AG04450 (cell line): Measurements from ENCODE around the gene PLEKHA6. TPM values are rescaled to one million over a fixed set of nuclear protein-coding genes. Genes with fewer than 3 reads are reported as not detected.

Experiments used
- CTCF ChIA-PET: fragments of 300-600, 350-600 bp; formaldehyde crosslinking; extraction: SDS; loops from one replicate; lab custom pipeline; 2022; ENCODE audit warnings: antibody characterized with exemption, inconsistent platforms; lab: Charles Lee
- POLR2A ChIA-PET: fragments of 350-600 bp; formaldehyde crosslinking; extraction: SDS; loops from one replicate; lab custom pipeline; 2021; ENCODE audit warnings: antibody characterized with exemption, inconsistent platforms; lab: Yijun Ruan, JAX
- DNase-seq: peaks from one replicate; pipeline ENCODE4 v3.0.0-alpha.2; 2011; ENCODE audit warnings: low read depth, low spot score
- H3K27ac ChIP-seq: one replicate; pipeline ENCODE4 v1.5.1; 2012; ENCODE audit warnings: low read depth, low read length, control low read depth
- H3K27me3 ChIP-seq: one replicate; pipeline ENCODE4 v1.6.0; 2012; ENCODE audit warnings: low read length; ENCODE audit not compliant: control insufficient read depth, insufficient read depth
- H3K4me3 ChIP-seq: 2 replicates; pipeline ENCODE4 v1.5.1; 2011; ENCODE audit warnings: mild to moderate bottlenecking, low read depth, low read length, control low read depth
- H3K9me3 ChIP-seq: 2 replicates; pipeline ENCODE4 v1.5.1; 2012; ENCODE audit warnings: low read length; ENCODE audit not compliant: control insufficient read depth, insufficient read depth
- CTCF ChIP-seq: IDR thresholded peaks from 2 replicates; pipeline ENCODE4 v1.5.1; 2011; ENCODE audit warnings: low read depth, low read length, control low read depth, inconsistent platforms
- polyA plus RNA-seq: library from polyadenylated mRNA; depleted of rRNA; stranded (reverse); fragments of >200 nt; gene quantifications from 2 replicates; pipeline ENCODE4 v1.2.3, GENCODE V29; 2011

Gene PLEKHA6
- polyA plus RNA-seq, 1 experiment, result 6.8 TPM

- POLR2A ChIA-PET, result no interaction called here
- Histone ChIP-seq H3K27me3 (peaks cover 2% of the 10 kb centered on the region), H3K4me3 (no peak overlapping the region), H3K9me3 (no peaks in the 10 kb centered on the region), H3K27ac (no peak overlapping the region)
- no peak for TF ChIP-seq CTCF
- DNase-seq, result no peak
- CTCF ChIA-PET, result interaction anchor here (1.9 kb wide), 1 partner anchor 28 kb away, joined by 9 read pairs; no protein-coding TSS in a partner anchor
Measured at GRCh38 chr1:204391629-204392028, 31.9 kb upstream of the PLEKHA6 start.

GRCh38 chr1:204390751-204391466, 31.2 kb upstream of the PLEKHA6 start:
- H3K9me3 ChIP-seq, result no peaks in the 10 kb centered on the region
- CTCF ChIA-PET, result interaction anchor here (0.8 to 4.3 kb wide), 4 partner anchors 8 to 184 kb away, joined by 3 to 40 read pairs (median 6); partner anchors contain the start of gene GOLT1A
- POLR2A ChIA-PET, result no interaction called here
- H3K27me3 ChIP-seq, result peaks cover 3% of the 10 kb centered on the region
- H3K4me3 ChIP-seq, result no peak overlapping the region
- no peak for DNase-seq
- no peak overlapping the region for H3K27ac ChIP-seq
- TF ChIP-seq CTCF, result no peak

GRCh38 chr1:204385727-204386126, 26.0 kb upstream of the PLEKHA6 start:
- H3K27ac ChIP-seq, result no peak overlapping the region
- no peak overlapping the region for H3K4me3 ChIP-seq
- no peak for TF ChIP-seq CTCF
- H3K9me3 ChIP-seq, result no peaks in the 10 kb centered on the region
- DNase-seq, result no peak
- peaks cover 17% of the 10 kb centered on the region for H3K27me3 ChIP-seq
- CTCF ChIA-PET, result interaction anchor here (1.3 to 2.7 kb wide), 5 partner anchors 13 to 223 kb away, joined by 4 to 28 read pairs (median 4); partner anchors contain the start of gene GOLT1A
- POLR2A ChIA-PET, result interaction anchor here (0.6 kb wide), 1 partner anchor 140 kb away, joined by 5 read pairs; no protein-coding TSS in a partner anchor

DNA sequence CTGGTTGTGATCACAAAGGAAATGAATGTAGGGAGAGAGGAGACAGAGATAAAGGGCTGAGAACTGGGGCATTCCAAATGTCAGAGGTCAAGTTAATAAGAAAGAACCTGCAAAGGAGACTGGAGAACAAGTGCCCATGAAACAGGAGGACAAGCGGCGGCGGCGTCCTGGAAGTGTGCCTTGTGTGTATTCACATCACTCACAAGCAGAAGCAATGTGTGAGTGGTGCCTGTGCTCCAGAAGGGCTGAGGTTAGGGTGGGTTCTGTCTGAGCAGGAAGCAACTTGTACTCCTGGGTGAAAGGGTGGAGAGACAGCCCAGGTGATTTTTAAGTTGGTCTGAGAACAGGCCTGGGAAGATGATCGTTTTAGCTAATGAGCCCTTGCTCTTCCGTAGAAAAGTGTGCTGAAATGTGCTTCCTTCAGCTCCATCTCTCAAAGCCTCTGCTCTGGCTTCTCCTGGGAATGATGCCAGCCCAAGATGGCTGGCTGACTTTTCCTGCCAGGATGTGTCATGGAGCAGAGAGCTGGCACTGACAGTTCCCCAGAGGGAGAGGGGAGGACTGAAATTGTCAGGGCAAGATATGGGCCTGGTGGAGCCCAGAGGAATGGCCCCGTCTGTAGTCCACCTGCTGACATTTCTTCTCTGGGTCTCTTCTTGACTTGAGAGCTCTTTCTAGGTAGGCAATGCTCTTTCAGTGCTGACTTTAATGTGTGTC, 25.1 kb upstream of the PLEKHA6 start:
- H3K27ac ChIP-seq, result no peak overlapping the region
- ChIA-PET CTCF (interaction anchor here (0.6 to 2.7 kb wide), 6 partner anchors 9 to 222 kb away, joined by 3 to 28 read pairs (median 4); partner anchors contain the start of gene GOLT1A), POLR2A (no interaction called here)
- no peak overlapping the region for H3K4me3 ChIP-seq
- no peaks in the 10 kb centered on the region for H3K9me3 ChIP-seq
- peaks cover 25% of the 10 kb centered on the region for H3K27me3 ChIP-seq
- no peak for TF ChIP-seq CTCF
- DNase-seq, result no peak
